Measurements from ENCODE around the gene CLIC5. TPM values are rescaled to one million over a fixed set of nuclear protein-coding genes. Genes with fewer than 3 reads are reported as not detected.
A peak's percentile ranks its signal among the peaks of the same experiment; 100 is the strongest.

CLIC5 gene
- polyA plus RNA-seq, 1 experiment = not detected

GRCh38 chr6:45933855-45934254, 81.8 kb downstream of the CLIC5 start:
- no peak for TF ChIP-seq CTCF (IDR thresholded peaks at IDR 0.05; ENCODE audit: low read depth, low read length)
- Histone ChIP-seq H3K4me3 (ENCODE audit: low read depth, low read length) (no peak overlapping the region), H3K27ac (ENCODE audit: low read depth, low read length) (no peak overlapping the region), H3K9me3 (ENCODE audit: control insufficient read depth, insufficient read depth, low read length) (no peaks in the 10 kb centered on the region), H3K27me3 (ENCODE audit: control insufficient read depth, insufficient read depth, low read length) (peaks cover 15% of the 10 kb centered on the region)
- CTCF ChIA-PET = interaction anchor here (0.6 to 0.8 kb wide), 2 partner anchors 562 to 1458 kb away, joined by 3 to 4 read pairs; no protein-coding TSS in a partner anchor
- DNase-seq (ENCODE audit: low read depth, low spot score) = no peak
- POLR2A ChIA-PET = no interaction called here

GRCh38 chr6:45931232-45931631, 84.4 kb downstream of the CLIC5 start:
- Histone ChIP-seq H3K27ac (ENCODE audit: low read depth, low read length) (no peak overlapping the region), H3K27me3 (ENCODE audit: control insufficient read depth, insufficient read depth, low read length) (peaks cover 15% of the 10 kb centered on the region), H3K9me3 (ENCODE audit: control insufficient read depth, insufficient read depth, low read length) (no peaks in the 10 kb centered on the region), H3K4me3 (ENCODE audit: low read depth, low read length) (no peak overlapping the region)
- DNase-seq (ENCODE audit: low read depth, low spot score) = no peak
- TF ChIP-seq CTCF (IDR thresholded peaks at IDR 0.05; ENCODE audit: low read depth, low read length) = no peak
- ChIA-PET POLR2A (interaction anchor here (0.6 kb wide), 1 partner anchor 485 kb away, joined by 3 read pairs; no protein-coding TSS in a partner anchor), CTCF (interaction anchor here (0.6 to 1.8 kb wide), 31 partner anchors 9 to 1523 kb away, joined by 3 to 33 read pairs (median 5); no protein-coding TSS in a partner anchor)

- no peak overlapping the region for H3K27ac ChIP-seq (ENCODE audit: low read depth, low read length)
- DNase-seq (ENCODE audit: low read depth, low spot score) = peak; percentile 24
- no peak overlapping the region for H3K4me3 ChIP-seq (ENCODE audit: low read depth, low read length)
- H3K27me3 ChIP-seq (ENCODE audit: control insufficient read depth, insufficient read depth, low read length) = peaks cover 12% of the 10 kb centered on the region
- peak; percentile 94 for TF ChIP-seq CTCF (IDR thresholded peaks at IDR 0.05; ENCODE audit: low read depth, low read length)
- H3K9me3 ChIP-seq (ENCODE audit: control insufficient read depth, insufficient read depth, low read length) = no peaks in the 10 kb centered on the region
- ChIA-PET POLR2A (no interaction called here), CTCF (interaction anchor here (0.6 to 1.8 kb wide), 44 partner anchors 9 to 1522 kb away, joined by 3 to 33 read pairs (median 4); no protein-coding TSS in a partner anchor)
These were observed 85.1 kb downstream of the CLIC5 start for GRCh38 chr6:45930420-45931040.

GRCh38 chr6:45929421-45930361, 86.0 kb downstream of the CLIC5 start:
- H3K27ac ChIP-seq (ENCODE audit: low read depth, low read length) = no peak overlapping the region
- DNase-seq (ENCODE audit: low read depth, low spot score) = no peak
- ChIA-PET CTCF (interaction anchor here (0.6 to 1.8 kb wide), 31 partner anchors 8 to 1521 kb away, joined by 3 to 33 read pairs (median 5); no protein-coding TSS in a partner anchor), POLR2A (no interaction called here)
- peaks cover 9% of the 10 kb centered on the region for H3K27me3 ChIP-seq (ENCODE audit: control insufficient read depth, insufficient read depth, low read length)
- TF ChIP-seq CTCF (IDR thresholded peaks at IDR 0.05; ENCODE audit: low read depth, low read length) = no peak
- no peak overlapping the region for H3K4me3 ChIP-seq (ENCODE audit: low read depth, low read length)
- H3K9me3 ChIP-seq (ENCODE audit: control insufficient read depth, insufficient read depth, low read length) = no peaks in the 10 kb centered on the region

All from AG04450 (cell line).